Brain microvascular endothelial cell (primary cell): ENCODE data around the gene DDX4.

Experiments
- DNase-seq: peaks from one replicate; pipeline ENCODE4 v3.0.0-alpha.2; 2020
- H3K27ac ChIP-seq: fragments of 250-450 bp; sonication (Bioruptor Pico); 2 replicates; pipeline ENCODE4 v1.5.1; 2020; ENCODE audit warnings: mild to moderate bottlenecking, moderate library complexity
- H3K27me3 ChIP-seq: fragments of 250-450 bp; sonication (Bioruptor Pico); replicated peaks from 2 replicates; pipeline ENCODE4 v1.5.1; 2020; ENCODE audit warnings: mild to moderate bottlenecking
- H3K36me3 ChIP-seq: fragments of 250-450 bp; sonication (Bioruptor Pico); replicated peaks from 2 replicates; pipeline ENCODE4 v1.5.1; 2020; ENCODE audit warnings: mild to moderate bottlenecking
- H3K4me3 ChIP-seq: 2 replicates; pipeline ENCODE4 v1.5.1; 2011; ENCODE audit warnings: low read depth, mild to moderate bottlenecking, control low read depth, low read length, moderate library complexity
- in situ Hi-C: cut with HindIII; loops from 2 replicates; pipeline ENCODE4 v1.10.0; 2017; ENCODE audit warnings: low sequenced_read_pairs, low pct_ligation_motif_present
- TF ChIP-seq, protein P1 (sequence below): IDR thresholded peaks from 2 replicates; pipeline ENCODE4 v1.5.1; 2011; ENCODE audit warnings: low read depth, mild to moderate bottlenecking, moderate library complexity, low read length, control low read depth, inconsistent platforms; ENCODE audit errors: missing control alignments

Gene DDX4

DNA sequence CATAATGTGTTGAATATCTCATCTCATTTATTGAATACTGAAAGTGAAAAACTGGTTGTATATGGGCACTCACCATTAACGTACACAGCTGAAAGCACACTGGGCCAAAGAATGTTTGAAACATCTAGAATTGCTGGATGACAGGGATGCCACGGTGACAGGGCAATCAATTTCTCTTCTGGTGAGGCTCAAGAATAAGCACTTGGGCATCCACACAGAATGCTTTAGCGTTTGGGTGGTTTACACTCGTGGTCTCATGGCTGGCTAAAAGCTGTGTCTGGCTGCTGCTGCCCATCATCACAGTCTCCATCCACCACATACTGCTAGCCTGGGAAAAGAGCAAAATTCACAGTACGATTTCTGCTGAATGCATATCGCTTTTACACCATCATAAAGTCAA lies 82.6 kb downstream of the DDX4 start:
- Histone ChIP-seq H3K36me3 (no peaks in the 10 kb centered on the region), H3K4me3 (no peak overlapping the region), H3K27ac (no peak overlapping the region), H3K27me3 (no peaks in the 10 kb centered on the region)
- in situ Hi-C loops, result no loop called here
- DNase-seq, result no peak
- TF ChIP-seq, protein P1, sequence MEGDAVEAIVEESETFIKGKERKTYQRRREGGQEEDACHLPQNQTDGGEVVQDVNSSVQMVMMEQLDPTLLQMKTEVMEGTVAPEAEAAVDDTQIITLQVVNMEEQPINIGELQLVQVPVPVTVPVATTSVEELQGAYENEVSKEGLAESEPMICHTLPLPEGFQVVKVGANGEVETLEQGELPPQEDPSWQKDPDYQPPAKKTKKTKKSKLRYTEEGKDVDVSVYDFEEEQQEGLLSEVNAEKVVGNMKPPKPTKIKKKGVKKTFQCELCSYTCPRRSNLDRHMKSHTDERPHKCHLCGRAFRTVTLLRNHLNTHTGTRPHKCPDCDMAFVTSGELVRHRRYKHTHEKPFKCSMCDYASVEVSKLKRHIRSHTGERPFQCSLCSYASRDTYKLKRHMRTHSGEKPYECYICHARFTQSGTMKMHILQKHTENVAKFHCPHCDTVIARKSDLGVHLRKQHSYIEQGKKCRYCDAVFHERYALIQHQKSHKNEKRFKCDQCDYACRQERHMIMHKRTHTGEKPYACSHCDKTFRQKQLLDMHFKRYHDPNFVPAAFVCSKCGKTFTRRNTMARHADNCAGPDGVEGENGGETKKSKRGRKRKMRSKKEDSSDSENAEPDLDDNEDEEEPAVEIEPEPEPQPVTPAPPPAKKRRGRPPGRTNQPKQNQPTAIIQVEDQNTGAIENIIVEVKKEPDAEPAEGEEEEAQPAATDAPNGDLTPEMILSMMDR, result no peak

- in situ Hi-C loops, result no loop called here
- TF ChIP-seq, protein P1, result no peak
- no peak for DNase-seq
- no peak overlapping the region for H3K27ac ChIP-seq
- no peaks in the 10 kb centered on the region for H3K27me3 ChIP-seq
- H3K4me3 ChIP-seq, result peak overlapping the region; percentile 52
- H3K36me3 ChIP-seq, result no peaks in the 10 kb centered on the region
Observed at GRCh38 chr5:55821731-55822512, 84.1 kb downstream of the DDX4 start.

DNA sequence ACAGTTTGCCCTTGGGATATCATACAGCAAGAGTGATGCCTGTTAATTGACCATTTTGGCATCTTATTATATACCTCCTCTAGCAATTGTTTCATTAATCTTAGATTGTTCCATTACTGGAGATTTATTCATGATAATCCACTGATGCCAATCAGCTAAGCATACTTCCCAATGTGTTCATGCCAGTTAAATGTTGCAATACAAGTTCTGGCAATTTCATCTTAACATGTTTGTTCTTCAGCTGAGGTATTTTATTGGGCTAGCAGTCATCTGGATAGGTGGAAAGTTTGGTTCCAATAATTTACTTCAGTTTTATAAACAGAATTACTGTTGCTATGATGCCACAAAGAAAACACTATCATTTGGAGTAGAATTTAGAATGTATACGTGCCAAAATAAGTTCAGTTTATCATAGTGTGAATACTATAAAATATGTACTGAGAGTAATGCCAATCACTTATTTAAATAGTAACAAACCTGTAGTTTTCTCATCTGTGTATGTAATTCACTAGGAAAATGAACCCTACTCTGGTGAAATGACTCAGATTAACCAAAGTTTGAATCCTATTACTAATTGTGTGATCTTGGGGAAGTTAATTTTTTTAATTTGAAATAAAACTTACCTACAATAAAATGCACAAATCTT lies 85.4 kb downstream of the DDX4 start:
- in situ Hi-C loops, result no loop called here
- no peaks in the 10 kb centered on the region for H3K36me3 ChIP-seq

DNA sequence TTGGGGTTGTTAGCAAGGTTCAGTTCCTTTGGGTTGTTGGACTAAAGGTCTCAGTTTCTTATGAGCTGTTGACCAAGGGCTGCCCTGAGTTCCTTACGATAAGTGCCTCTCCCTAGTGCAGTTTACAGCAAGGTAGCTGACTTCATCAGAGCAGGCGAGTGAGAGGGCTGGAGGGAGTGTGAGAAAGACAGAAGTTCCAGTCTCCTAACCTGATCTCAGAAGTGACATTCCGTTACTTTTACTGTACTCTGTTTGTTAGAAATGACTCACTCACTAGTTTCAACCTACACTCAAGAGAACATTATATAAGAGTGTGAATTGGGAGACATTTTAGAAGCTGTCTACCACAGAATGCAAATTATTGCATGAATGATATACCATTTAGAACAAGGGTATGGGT lies 92.1 kb downstream of the DDX4 start:
- DNase-seq, result no peak
- no peak overlapping the region for H3K4me3 ChIP-seq
- no peaks in the 10 kb centered on the region for H3K36me3 ChIP-seq
- no peak overlapping the region for H3K27ac ChIP-seq
- in situ Hi-C loops, result no loop called here
- TF ChIP-seq, protein P1, result no peak
- no peaks in the 10 kb centered on the region for H3K27me3 ChIP-seq

More for the DNA sequence above, 85.4 kb downstream of the DDX4 start:
- no peak overlapping the region for H3K27ac ChIP-seq
- no peaks in the 10 kb centered on the region for H3K27me3 ChIP-seq
- TF ChIP-seq, protein P1, result no peak
- no peak for DNase-seq
- H3K4me3 ChIP-seq, result no peak overlapping the region

DNA sequence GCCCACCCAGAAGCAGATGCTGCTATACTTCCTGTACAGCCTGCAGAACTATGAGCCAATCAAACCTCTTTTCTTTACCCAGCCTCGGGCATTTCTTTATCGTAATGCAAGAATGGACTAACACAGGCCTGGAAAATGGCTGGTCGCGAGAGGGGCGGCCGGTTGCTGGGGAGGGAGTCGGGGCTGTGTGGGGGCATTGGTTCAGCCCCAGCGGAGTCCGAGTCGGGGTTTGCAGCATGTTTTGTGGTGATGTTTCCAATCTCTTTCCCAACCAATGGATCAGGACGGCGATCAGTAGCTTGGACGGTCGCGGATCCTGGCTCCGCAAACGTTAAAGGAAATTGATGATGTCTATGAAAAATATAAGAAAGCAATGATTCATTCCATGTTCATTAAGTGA lies 94.6 kb downstream of the DDX4 start:
- in situ Hi-C loops, result no loop called here
- DNase-seq, result no peak

More for the DNA sequence above, 94.6 kb downstream of the DDX4 start:
- Histone ChIP-seq H3K36me3 (no peaks in the 10 kb centered on the region), H3K27me3 (no peaks in the 10 kb centered on the region), H3K4me3 (no peak overlapping the region), H3K27ac (no peak overlapping the region)
- TF ChIP-seq, protein P1, result no peak
